Coronary artery (tissue), 2 donors: ENCODE measurements around the gene P2RX7.
A peak's percentile ranks its signal among the peaks of the same experiment; 100 is the strongest.
"Not testable (repeated sequence)": the region's sequence is repeated elsewhere in the genome, so short reads cannot be mapped to it uniquely, and the experiment has no call there.

Source experiments
- DNase-seq: peaks from one replicate; pipeline ENCODE4 v3.0.0-alpha.2; 2017; ENCODE audit warnings: low spot score
- H3K27ac ChIP-seq, 2 donors: fragments of 200-600 bp; sonication (generic); one replicate each; pipeline ENCODE4 v1.5.1; 2016 to 2019
- H3K4me3 ChIP-seq: fragments of 200-600 bp; sonication (generic); 2 replicates; pipeline ENCODE4 v1.5.1; 2016; ENCODE audit warnings: mild to moderate bottlenecking, moderate library complexity
- TF ChIP-seq, protein P1 (sequence below): fragments of 200-600 bp; sonication (generic); IDR thresholded peaks from one replicate; pipeline ENCODE4 v1.5.1; 2019; ENCODE audit warnings: antibody characterized with exemption

Gene P2RX7

DNA sequence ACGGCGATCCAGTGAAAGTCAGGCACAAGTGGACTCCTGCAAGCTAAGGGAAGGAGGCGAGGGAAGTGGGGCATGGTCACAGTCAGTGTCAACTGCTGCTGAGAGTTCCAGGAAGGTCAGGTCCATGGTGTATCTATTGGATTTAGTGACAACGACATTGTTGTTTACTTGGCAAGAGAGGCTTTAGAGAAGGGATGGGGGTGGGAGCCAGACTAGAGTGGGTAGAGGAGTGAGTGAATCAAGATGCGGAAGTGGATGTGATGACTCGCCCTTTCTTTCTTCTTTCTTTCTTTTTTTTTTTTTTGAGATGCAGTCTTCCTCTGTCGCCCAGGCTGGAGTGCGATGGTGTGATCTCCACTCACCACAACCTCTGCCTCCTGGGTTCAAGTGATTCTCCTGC lies 12.5 kb downstream of the P2RX7 start:
- DNase-seq: no peak
- peak overlapping the region in 1 of 2 donors; percentile 59 for H3K27ac ChIP-seq

DNA sequence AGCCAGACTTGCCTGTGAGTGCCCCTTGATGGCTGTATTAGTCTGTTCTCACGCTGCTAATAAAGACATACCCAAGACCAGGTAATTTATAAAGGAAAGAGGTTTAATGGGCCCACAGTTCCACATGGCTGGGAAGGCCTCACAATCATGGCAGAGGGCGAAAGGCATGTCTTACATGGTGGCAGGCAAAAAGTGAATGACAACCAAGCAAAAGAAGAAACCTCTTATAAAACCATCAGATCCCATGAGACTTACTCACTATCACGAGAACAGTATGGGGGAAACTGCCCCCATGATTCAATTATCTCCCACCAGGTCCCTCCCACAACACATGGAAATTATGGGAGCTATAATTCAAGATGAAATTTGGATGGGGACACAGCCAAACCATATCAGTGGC lies 16.6 kb downstream of the P2RX7 start:
- not testable (repeated sequence) for H3K27ac ChIP-seq, DNase-seq

More for the DNA sequence above, 12.5 kb downstream of the P2RX7 start:
- TF ChIP-seq, protein P1, sequence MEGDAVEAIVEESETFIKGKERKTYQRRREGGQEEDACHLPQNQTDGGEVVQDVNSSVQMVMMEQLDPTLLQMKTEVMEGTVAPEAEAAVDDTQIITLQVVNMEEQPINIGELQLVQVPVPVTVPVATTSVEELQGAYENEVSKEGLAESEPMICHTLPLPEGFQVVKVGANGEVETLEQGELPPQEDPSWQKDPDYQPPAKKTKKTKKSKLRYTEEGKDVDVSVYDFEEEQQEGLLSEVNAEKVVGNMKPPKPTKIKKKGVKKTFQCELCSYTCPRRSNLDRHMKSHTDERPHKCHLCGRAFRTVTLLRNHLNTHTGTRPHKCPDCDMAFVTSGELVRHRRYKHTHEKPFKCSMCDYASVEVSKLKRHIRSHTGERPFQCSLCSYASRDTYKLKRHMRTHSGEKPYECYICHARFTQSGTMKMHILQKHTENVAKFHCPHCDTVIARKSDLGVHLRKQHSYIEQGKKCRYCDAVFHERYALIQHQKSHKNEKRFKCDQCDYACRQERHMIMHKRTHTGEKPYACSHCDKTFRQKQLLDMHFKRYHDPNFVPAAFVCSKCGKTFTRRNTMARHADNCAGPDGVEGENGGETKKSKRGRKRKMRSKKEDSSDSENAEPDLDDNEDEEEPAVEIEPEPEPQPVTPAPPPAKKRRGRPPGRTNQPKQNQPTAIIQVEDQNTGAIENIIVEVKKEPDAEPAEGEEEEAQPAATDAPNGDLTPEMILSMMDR: no peak
- H3K4me3 ChIP-seq: no peak overlapping the region

DNA sequence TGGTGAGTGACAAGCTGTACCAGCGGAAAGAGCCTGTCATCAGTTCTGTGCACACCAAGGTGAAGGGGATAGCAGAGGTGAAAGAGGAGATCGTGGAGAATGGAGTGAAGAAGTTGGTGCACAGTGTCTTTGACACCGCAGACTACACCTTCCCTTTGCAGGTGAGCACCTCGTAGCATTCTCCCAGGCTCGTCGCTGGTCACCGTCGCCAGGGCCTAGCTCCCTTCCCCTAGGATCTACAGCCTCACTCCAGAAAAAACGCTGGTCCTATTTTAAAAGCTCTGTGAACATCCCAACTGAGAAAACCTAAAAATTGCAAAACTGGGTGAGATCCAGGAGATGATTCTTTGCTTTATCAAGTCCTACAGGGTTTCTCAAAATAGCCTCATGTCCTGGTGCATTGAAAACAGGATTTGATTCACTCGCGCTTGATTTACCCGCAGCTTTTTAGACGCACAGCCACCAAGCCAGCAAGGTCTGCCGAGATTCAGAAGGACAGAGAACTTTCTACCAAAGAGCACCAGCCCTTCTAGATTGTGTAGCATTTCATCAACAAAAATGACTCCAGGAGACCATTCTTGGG lies 22.2 kb downstream of the P2RX7 start:
- no peak for DNase-seq
- Histone ChIP-seq H3K27ac (no peak overlapping the region), H3K4me3 (no peak overlapping the region)
- TF ChIP-seq, protein P1: no peak

More for the DNA sequence above, 16.6 kb downstream of the P2RX7 start:
- H3K4me3 ChIP-seq: not testable (repeated sequence)

DNA sequence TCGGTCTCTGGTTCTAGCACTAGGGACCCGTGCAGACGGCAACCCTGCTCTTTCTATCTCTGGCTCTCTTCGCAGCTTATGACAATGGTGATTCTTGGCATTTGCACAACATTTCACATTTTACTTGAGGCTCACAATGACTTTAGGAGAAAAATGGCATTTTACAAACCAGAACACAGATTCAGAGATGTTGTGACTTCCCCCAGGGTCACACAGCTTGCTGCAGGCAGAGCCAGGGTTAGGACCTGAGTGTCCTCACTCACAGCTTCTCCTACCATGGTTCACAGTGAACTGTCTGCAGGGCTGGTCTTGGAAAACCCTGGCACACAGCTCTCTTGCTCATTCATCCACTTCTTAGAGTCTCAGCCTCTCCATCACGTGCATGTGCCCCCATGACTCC lies 23.7 kb downstream of the P2RX7 start:
- TF ChIP-seq, protein P1: no peak
- Histone ChIP-seq H3K27ac (no peak overlapping the region), H3K4me3 (no peak overlapping the region)
- DNase-seq: no peak

DNA sequence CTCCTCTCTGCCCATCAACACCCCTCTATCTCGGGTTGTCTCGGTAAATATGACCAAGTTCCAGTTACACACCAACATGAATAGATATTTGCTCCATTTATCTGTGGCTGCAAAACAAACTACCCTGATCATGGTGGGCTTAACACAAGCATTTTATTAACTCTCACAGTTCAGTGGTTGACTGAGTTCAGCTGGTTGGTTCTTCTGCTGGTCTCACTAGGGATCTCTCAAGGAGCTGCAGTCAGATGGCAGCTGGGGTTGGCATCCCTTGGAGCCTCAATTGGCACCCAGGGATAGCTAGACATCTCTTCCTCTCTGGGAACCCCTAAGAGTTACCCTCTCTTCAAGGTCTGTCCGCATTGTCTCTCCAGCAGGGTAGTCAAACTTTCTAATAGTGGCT lies 25.4 kb downstream of the P2RX7 start:
- TF ChIP-seq, protein P1: no peak
- Histone ChIP-seq H3K4me3 (no peak overlapping the region), H3K27ac (no peak overlapping the region)
- DNase-seq: no peak

DNA sequence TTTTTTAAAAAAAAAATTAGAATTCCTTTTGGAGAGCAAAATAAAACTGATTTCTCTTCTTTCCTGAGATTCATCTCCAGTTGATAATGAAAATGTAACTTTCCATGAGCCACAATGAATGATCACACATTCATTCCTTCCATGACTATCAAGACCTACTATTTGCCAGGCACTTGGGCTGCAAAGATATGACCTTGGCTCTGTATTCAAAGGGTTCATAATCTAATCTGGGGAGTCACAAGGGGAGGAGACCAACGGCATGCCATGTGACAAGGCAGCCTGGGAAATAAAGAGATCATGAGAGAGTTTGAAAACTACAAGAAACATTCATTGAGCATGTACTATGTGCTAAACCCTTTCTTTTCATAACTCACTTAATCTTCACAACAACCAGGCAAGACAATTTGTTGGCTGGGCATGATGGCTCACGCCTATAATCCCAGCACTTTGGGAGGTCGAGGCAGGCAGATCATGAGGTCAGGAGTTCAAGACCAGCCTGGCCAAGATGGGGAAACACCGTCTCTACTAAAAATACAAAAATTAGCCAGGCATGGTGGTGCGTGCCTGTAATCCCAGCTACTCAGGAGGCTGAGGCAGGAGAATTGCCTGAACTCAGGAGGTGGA lies 26.2 kb downstream of the P2RX7 start:
- DNase-seq, H3K4me3 ChIP-seq, H3K27ac ChIP-seq: not testable (repeated sequence)

DNA sequence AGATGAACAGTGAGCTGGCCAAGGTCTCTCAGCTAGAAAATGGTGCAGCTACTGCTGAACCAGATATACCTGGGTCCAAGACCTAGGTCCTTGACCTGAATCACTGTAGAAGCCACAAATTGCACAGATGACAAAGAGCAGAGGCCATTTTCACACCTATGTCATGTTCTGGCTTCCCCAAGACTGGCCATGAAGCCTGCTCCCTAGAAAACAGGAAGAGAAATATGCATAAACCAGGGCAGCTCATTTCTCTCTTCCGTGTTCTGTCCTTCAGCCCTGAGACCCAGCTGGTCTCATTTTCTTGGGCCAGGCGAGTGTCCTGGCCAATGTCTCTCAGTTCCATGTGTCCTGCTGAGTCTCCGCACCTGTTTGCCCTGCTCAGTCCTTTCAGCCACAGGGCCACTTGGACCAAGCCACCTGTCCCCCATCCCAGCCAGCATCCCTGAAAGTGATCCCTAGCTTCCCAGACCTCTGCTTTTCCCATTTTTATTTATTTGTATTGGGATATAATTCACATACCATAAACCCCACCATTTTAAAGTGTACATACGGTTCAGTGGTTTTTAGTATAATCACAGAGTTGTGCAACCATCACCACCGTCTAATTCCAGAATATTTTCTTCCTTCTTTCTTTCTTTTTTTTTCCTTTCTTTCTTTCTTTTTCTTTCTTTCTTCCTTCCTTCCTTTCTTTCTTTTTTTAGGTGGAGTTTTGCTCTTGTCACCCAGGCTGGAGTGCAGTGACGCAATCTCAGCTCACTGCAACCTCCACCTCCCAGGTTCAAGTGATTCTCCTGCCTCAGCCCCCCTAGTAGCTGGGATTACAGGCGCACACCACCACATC lies 27.0 kb downstream of the P2RX7 start:
- TF ChIP-seq, protein P1: no peak
- no peak for DNase-seq
- H3K27ac ChIP-seq: no peak overlapping the region
- H3K4me3 ChIP-seq: no peak overlapping the region

DNA sequence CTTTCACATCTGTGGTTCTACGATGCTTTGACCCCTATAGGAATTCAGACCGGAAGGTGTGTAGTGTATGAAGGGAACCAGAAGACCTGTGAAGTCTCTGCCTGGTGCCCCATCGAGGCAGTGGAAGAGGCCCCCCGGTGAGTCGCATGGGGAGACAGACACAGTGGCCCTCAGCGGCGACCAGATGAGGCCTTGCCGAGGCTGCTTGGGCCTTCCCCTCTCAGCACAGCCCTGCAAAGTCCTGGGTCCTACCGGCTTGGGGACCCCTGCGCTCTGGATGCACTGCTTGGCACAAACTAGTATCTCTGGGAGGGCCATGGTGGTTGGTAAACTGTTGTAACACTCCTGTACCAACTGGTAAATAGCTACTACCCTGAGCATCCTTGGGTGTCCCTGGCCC lies 29.7 kb downstream of the P2RX7 start:
- TF ChIP-seq, protein P1: no peak
- Histone ChIP-seq H3K27ac (no peak overlapping the region), H3K4me3 (no peak overlapping the region)
- no peak for DNase-seq
